ENCODE results near the gene SPECC1L.

DNA sequence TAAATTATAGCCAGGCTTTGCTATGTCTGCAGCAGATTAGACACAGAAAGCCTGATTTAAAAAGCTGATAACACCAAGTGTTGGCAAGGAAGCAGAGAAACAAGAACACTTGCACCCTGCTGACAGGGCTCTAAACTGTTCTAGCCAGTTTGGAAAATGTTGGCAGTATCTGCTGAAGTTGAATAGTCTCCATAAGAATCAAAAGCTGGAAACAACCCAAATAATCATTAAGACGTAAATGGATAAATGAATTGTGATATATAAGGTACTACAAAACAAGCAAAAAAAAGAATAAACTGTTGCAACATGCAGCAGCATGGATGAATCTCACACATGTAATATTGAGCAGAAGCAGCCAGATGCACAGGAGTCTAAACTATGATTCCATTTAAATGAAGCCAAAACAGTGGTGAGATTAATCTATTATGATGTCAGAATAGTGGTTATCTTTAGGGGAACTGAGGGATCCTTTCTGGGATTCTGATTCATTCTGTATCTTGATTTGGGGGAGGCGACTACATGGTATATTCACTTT is 116.4 kb downstream of the SPECC1L start:
- TF ChIP-seq EZH2 (IDR thresholded peaks at IDR 0.05; ENCODE audit: insufficient read depth, low read length) = no peak
- TF ChIP-seq, protein P1, sequence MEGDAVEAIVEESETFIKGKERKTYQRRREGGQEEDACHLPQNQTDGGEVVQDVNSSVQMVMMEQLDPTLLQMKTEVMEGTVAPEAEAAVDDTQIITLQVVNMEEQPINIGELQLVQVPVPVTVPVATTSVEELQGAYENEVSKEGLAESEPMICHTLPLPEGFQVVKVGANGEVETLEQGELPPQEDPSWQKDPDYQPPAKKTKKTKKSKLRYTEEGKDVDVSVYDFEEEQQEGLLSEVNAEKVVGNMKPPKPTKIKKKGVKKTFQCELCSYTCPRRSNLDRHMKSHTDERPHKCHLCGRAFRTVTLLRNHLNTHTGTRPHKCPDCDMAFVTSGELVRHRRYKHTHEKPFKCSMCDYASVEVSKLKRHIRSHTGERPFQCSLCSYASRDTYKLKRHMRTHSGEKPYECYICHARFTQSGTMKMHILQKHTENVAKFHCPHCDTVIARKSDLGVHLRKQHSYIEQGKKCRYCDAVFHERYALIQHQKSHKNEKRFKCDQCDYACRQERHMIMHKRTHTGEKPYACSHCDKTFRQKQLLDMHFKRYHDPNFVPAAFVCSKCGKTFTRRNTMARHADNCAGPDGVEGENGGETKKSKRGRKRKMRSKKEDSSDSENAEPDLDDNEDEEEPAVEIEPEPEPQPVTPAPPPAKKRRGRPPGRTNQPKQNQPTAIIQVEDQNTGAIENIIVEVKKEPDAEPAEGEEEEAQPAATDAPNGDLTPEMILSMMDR (IDR thresholded peaks at IDR 0.05; ENCODE audit: insufficient read depth, low read depth, low read length) = no peak
